K562 (cell line): ENCODE data around the gene GBX1. TPM values are rescaled to one million over a fixed set of nuclear protein-coding genes. Genes with fewer than 3 reads are reported as not detected.
A peak's percentile ranks its signal among the peaks of the same experiment; 100 is the strongest.

Source experiments
- GATAD2B ChIP-seq: fragments of 450-650 bp; IDR thresholded peaks from 2 replicates; pipeline ENCODE4 v1.6.1; 2017; ENCODE audit warnings: mild to moderate bottlenecking, borderline replicate concordance
- KDM2B ChIP-seq: fragments of 250-450 bp; sonication (Bioruptor Pico); IDR thresholded peaks from 2 replicates; pipeline ENCODE4 v1.8.0; 2021; ENCODE audit warnings: mild to moderate bottlenecking, moderate library complexity
- NFIC ChIP-seq: fragments of 450-650 bp; IDR thresholded peaks from 2 replicates; pipeline ENCODE4 v1.6.1; 2017; ENCODE audit warnings: mild to moderate bottlenecking, inconsistent platforms
- SIX5 ChIP-seq, 2 experiments: IDR thresholded peaks; 2 replicates each; pipeline ENCODE4 v1.6.1; 2011; ENCODE audit warnings: low read length in 2 of 2, borderline replicate concordance in 1 of 2, low read depth in 1 of 2, mild to moderate bottlenecking in 1 of 2, moderate library complexity in 1 of 2; ENCODE audit not compliant: insufficient read depth in 1 of 2
- ZNF57 ChIP-seq: fragments of 450-650 bp; formaldehyde crosslinking; IDR thresholded peaks from 2 replicates; pipeline ENCODE4 v1.4.0; 2020; ENCODE audit warnings: mild to moderate bottlenecking, moderate library complexity
- polyA plus RNA-seq, 8 experiments: library from polyadenylated mRNA; depleted of rRNA in 4 of 8; stranded (reverse) in 5 of 8; unstranded in 3 of 8; fragments of >200 nt; fragmentation: Nextera tagmentation in 2 of 8; fragmentation: Illumina TruSeq in 1 of 8; extraction: Ambion mirVana in 2 of 8; extraction: Trizol in 1 of 8; gene quantifications; 2 replicates each; pipeline versions ENCODE4 v1.2.1 to v1.2.3, GENCODE V29; 2011 to 2014; ENCODE audit warnings: inconsistent platforms in 1 of 8, missing spikeins in 1 of 8
- total RNA-seq, 7 experiments: library from RNA; depleted of rRNA in 6 of 7; stranded (reverse); fragments of >200 nt in 6 of 7; fragmentation: Illumina TruSeq in 2 of 7; extraction: Trizol in 2 of 7; gene quantifications; 2 replicates each; pipeline versions ENCODE4 v1.2.1 to v1.2.3, GENCODE V29; 2011 to 2021; ENCODE audit warnings: low replicate concordance in 1 of 7
- TF ChIP-seq, protein P1 (sequence below): fragments of 450-650 bp; IDR thresholded peaks from 2 replicates; pipeline ENCODE4 v1.6.1; 2016
- TF ChIP-seq, protein P2 (sequence below): fragments of 450-650 bp; IDR thresholded peaks from 2 replicates; pipeline ENCODE4 v1.6.1; 2016; ENCODE audit warnings: low read depth
- TF ChIP-seq, protein P3 (sequence below): fragments of 450-650 bp; formaldehyde crosslinking; IDR thresholded peaks from 2 replicates; pipeline ENCODE4 v1.4.0; 2020; ENCODE audit warnings: mild to moderate bottlenecking
- TF ChIP-seq, protein P4 (sequence below): fragments of 200-800 bp; sonication (Bioruptor generic); IDR thresholded peaks from 2 replicates; pipeline ENCODE4 v1.6.1; 2017; ENCODE audit warnings: missing genetic modification characterization, missing compliant biosample characterization
- TF ChIP-seq, protein P5 (sequence below), 2 experiments: fragments of 450-650 bp in 1 of 2; IDR thresholded peaks; 2 replicates each; pipeline ENCODE4 v1.6.1; 2011 to 2017; ENCODE audit warnings: low read depth in 2 of 2, antibody characterized with exemption in 1 of 2, borderline replicate concordance in 1 of 2, low read length in 1 of 2, mild to moderate bottlenecking in 1 of 2, mixed read lengths in 1 of 2; ENCODE audit not compliant: control insufficient read depth in 1 of 2

Gene GBX1
- total and polyA plus RNA-seq, 9 of the 15 experiments (the other 6 are each of a cell fraction or from before 2014, with no cell fraction given), result not detected

DNA sequence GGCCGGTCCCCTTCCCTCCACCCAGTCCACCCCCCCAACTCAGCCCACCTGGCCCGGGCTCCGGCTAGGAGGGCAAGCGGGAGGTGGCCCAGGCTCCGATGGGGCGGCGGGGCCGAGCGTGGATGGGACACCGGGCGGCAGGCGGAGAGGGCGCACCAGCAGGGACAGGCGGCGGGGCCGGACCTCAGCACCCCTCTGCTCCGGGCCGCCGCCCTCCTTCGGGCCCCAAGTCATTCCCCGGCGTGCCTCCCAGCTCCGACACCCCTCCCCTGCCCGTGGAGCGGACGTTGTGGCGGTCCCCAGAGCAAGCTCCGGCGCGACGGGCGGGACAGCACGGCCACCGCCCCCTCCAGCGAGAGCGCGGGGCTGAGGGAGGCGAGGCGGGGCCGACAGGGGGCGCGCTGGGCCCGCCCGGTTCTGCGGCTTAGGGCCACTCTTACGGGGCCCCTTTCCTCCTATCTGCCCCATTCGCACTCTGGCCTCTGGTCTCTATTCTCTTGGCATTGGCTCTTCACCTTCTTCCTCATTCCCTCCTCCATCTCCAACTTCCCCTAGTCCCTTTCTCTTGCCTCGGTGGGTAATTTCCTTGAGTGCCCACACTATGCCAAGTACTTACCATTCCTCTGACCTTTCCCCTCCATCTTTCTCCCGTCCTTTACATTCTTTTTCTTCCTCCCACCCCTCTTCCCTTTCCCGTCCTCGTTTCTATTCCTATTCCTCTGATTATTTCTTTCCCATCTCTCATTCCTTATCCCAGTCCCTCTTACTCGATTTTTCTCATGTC lies 701 bp upstream of the GBX1 start (continued):
- TF ChIP-seq, protein P1, sequence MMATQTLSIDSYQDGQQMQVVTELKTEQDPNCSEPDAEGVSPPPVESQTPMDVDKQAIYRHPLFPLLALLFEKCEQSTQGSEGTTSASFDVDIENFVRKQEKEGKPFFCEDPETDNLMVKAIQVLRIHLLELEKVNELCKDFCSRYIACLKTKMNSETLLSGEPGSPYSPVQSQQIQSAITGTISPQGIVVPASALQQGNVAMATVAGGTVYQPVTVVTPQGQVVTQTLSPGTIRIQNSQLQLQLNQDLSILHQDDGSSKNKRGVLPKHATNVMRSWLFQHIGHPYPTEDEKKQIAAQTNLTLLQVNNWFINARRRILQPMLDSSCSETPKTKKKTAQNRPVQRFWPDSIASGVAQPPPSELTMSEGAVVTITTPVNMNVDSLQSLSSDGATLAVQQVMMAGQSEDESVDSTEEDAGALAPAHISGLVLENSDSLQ, result no peak; the same call in 1 of the 2 replicates
- TF ChIP-seq, protein P2, sequence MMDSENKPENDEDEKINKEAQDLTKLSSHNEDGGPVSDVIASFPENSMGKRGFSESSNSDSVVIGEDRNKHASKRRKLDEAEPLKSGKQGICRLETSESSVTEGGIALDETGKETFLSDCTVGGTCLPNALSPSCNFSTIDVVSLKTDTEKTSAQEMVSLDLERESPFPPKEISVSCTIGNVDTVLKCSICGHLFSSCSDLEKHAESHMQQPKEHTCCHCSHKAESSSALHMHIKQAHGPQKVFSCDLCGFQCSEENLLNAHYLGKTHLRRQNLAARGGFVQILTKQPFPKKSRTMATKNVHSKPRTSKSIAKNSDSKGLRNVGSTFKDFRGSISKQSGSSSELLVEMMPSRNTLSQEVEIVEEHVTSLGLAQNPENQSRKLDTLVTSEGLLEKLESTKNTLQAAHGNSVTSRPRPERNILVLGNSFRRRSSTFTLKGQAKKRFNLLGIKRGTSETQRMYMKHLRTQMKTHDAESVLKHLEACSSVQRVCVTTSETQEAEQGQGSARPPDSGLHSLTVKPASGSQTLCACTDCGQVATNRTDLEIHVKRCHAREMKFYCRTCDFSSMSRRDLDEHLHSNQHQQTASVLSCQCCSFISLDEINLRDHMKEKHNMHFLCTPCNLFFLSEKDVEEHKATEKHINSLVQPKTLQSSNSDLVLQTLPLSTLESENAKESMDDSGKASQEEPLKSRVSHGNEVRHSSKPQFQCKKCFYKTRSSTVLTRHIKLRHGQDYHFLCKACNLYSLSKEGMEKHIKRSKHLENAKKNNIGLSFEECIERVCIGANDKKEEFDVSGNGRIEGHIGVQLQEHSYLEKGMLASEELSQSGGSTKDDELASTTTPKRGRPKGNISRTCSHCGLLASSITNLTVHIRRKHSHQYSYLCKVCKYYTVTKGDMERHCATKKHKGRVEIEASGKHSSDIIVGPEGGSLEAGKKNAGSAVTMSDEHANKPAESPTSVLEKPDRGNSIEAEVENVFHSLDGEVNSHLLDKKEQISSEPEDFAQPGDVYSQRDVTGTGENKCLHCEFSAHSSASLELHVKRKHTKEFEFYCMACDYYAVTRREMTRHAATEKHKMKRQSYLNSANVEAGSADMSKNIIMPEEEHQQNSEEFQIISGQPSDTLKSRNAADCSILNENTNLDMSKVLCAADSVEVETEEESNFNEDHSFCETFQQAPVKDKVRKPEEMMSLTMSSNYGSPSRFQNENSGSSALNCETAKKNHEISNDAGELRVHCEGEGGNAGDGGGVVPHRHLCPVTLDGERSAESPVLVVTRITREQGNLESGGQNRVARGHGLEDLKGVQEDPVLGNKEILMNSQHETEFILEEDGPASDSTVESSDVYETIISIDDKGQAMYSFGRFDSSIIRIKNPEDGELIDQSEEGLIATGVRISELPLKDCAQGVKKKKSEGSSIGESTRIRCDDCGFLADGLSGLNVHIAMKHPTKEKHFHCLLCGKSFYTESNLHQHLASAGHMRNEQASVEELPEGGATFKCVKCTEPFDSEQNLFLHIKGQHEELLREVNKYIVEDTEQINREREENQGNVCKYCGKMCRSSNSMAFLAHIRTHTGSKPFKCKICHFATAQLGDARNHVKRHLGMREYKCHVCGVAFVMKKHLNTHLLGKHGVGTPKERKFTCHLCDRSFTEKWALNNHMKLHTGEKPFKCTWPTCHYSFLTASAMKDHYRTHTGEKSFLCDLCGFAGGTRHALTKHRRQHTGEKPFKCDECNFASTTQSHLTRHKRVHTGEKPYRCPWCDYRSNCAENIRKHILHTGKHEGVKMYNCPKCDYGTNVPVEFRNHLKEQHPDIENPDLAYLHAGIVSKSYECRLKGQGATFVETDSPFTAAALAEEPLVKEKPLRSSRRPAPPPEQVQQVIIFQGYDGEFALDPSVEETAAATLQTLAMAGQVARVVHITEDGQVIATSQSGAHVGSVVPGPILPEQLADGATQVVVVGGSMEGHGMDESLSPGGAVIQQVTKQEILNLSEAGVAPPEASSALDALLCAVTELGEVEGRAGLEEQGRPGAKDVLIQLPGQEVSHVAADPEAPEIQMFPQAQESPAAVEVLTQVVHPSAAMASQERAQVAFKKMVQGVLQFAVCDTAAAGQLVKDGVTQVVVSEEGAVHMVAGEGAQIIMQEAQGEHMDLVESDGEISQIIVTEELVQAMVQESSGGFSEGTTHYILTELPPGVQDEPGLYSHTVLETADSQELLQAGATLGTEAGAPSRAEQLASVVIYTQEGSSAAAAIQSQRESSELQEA, result 0 out of 2 replicates have a peak, but pooled peaks have one; percentile 44
- TF ChIP-seq, protein P3, sequence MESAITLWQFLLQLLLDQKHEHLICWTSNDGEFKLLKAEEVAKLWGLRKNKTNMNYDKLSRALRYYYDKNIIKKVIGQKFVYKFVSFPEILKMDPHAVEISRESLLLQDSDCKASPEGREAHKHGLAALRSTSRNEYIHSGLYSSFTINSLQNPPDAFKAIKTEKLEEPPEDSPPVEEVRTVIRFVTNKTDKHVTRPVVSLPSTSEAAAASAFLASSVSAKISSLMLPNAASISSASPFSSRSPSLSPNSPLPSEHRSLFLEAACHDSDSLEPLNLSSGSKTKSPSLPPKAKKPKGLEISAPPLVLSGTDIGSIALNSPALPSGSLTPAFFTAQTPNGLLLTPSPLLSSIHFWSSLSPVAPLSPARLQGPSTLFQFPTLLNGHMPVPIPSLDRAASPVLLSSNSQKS (CRISPR knock-in tag), result no peak
- TF ChIP-seq GATAD2B (no peak), ZNF57 (CRISPR knock-in tag) (no peak), KDM2B (CRISPR knock-in tag) (peak; percentile 73; the same call in 1 of the 2 replicates), NFIC (0 out of 2 replicates have a peak, but pooled peaks have one; percentile 11), SIX5 (IDR thresholded peaks at IDR 0.05; ENCODE audit: borderline replicate concordance in 1 of 2, insufficient read depth in 1 of 2, low read depth in 1 of 2, low read length in 2 of 2) (no peak)
- TF ChIP-seq, protein P4, sequence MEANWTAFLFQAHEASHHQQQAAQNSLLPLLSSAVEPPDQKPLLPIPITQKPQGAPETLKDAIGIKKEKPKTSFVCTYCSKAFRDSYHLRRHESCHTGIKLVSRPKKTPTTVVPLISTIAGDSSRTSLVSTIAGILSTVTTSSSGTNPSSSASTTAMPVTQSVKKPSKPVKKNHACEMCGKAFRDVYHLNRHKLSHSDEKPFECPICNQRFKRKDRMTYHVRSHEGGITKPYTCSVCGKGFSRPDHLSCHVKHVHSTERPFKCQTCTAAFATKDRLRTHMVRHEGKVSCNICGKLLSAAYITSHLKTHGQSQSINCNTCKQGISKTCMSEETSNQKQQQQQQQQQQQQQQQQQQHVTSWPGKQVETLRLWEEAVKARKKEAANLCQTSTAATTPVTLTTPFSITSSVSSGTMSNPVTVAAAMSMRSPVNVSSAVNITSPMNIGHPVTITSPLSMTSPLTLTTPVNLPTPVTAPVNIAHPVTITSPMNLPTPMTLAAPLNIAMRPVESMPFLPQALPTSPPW, result peak; percentile 47; the same call in 1 of the 2 replicates
- TF ChIP-seq, protein P5, sequence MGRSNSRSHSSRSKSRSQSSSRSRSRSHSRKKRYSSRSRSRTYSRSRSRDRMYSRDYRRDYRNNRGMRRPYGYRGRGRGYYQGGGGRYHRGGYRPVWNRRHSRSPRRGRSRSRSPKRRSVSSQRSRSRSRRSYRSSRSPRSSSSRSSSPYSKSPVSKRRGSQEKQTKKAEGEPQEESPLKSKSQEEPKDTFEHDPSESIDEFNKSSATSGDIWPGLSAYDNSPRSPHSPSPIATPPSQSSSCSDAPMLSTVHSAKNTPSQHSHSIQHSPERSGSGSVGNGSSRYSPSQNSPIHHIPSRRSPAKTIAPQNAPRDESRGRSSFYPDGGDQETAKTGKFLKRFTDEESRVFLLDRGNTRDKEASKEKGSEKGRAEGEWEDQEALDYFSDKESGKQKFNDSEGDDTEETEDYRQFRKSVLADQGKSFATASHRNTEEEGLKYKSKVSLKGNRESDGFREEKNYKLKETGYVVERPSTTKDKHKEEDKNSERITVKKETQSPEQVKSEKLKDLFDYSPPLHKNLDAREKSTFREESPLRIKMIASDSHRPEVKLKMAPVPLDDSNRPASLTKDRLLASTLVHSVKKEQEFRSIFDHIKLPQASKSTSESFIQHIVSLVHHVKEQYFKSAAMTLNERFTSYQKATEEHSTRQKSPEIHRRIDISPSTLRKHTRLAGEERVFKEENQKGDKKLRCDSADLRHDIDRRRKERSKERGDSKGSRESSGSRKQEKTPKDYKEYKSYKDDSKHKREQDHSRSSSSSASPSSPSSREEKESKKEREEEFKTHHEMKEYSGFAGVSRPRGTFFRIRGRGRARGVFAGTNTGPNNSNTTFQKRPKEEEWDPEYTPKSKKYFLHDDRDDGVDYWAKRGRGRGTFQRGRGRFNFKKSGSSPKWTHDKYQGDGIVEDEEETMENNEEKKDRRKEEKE (IDR thresholded peaks at IDR 0.05; ENCODE audit: borderline replicate concordance in 1 of 2, control insufficient read depth in 1 of 2, low read depth in 2 of 2, low read length in 1 of 2), result peak in 1 of 2 experiments; percentile 77; a peak in 1 of 4 replicates
